Right renal pelvis (tissue), 4 donors: ENCODE measurements around the gene VPS52. TPM values are rescaled to one million over a fixed set of nuclear protein-coding genes. Genes with fewer than 3 reads are reported as not detected.

Experiments used
- DNase-seq, 4 donors: peaks; one replicate each; pipeline ENCODE4 v3.0.0-alpha.2; 2013; ENCODE audit warnings: low read depth in 4 of 4, low spot score in 3 of 4, missing footprints in 1 of 4
- polyA plus RNA-seq, 4 donors: library from polyadenylated mRNA; unstranded; fragments of 120-200 nt; gene quantifications; one replicate each; pipeline ENCODE4 v1.2.1, GENCODE V29; 2013; ENCODE audit not compliant: insufficient read length in 4 of 4

VPS52 gene, protein sequence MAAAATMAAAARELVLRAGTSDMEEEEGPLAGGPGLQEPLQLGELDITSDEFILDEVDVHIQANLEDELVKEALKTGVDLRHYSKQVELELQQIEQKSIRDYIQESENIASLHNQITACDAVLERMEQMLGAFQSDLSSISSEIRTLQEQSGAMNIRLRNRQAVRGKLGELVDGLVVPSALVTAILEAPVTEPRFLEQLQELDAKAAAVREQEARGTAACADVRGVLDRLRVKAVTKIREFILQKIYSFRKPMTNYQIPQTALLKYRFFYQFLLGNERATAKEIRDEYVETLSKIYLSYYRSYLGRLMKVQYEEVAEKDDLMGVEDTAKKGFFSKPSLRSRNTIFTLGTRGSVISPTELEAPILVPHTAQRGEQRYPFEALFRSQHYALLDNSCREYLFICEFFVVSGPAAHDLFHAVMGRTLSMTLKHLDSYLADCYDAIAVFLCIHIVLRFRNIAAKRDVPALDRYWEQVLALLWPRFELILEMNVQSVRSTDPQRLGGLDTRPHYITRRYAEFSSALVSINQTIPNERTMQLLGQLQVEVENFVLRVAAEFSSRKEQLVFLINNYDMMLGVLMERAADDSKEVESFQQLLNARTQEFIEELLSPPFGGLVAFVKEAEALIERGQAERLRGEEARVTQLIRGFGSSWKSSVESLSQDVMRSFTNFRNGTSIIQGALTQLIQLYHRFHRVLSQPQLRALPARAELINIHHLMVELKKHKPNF
- 10 to 100 TPM; 64.3 to 81.7 (median 70.6) TPM for polyA plus RNA-seq

GRCh38 chr6:33271468-33272274 is at the start of gene VPS52, which contains the start of gene RPS18:
Gene VPS52, minus strand, starts transcription at chr6:33271876. Its CDS starts 201 bp downstream, at chr6:33271675.
Gene RPS18, plus strand, starts transcription at chr6:33272075. Its CDS starts 45 bp downstream, at chr6:33272120.
- DNase-seq: peak; percentile 93 to 99 (median 98)

DNA sequence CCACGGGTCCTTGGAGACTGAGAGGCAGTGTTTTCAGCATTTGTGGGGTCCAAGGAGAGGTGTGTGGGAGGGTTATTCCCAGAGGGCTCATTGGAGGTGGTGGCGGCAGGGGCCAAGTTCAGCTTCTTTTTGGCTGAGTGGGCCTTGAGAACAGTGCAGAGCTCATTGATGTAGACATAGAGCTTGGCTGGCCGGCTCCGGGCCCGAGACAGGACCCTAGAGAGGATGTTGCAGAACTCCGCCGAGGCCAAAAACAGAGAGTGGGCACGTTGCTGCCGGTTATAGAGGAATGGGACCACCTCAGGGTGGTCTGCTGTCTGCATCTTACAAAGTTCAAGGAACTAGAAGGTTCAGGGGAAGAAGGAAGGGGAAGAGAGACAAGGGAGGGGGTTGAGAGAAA is 49.6 kb upstream of the VPS52 start:
- DNase-seq: no peak

DNA sequence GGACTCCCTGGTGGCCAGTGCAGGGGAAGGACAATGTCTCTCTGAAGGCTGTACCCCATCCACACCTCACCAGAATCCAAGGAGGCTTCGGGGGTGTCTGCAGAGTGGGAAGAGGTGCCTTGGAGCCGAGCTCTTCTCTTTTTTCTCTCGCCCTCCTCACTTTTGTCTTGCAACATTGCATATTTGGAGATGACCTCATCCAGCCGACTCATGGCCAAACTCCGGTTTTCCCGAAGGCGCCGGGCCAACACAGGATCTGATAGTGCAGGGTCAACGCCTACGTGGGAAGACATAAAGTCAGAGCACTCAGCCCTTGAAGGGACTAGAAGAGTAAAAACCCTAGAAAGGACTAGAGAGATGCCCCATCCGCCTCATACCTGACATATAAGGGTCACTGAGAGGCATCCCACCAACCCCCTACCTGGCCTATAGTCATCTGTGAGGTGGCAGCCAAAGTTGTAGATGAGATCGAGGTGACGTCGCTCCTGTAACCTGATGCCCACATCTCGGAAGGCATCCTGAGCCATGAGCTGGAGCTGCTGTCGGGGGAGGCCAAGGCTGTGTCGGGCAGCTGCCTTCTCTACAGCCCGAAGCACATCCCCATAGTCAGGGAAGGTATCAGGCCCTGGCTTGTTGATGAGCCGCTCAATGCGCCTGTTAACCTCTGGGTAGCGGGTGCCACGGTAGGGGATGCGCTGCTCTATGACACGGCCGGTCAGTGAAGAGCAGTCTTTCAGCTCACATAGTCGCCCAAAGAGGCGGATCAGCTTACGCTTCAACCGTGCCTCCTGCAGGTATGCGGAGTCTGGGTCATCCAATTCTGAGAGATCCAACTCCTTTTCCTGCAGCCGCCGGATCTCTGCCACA is 48.9 kb upstream of the VPS52 start:
- no peak for DNase-seq

DNA sequence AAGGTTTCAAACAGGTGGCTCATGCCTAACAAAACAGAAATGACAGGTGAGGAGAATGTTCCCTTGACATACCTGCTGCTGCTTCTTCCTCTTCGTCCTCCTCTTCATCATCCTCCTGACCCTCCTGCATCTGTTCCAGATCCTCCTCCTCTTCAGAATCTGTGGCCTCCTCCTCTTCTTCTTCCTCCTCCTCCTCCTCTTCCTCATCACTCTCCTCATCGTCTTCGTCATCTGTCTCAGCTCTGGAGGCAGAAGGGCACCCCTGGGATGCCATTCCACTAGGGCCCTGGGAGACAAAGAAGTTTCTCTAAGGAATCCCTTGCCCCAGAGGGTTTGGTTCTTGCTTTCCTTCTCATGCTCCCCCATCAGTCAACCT is 48.3 kb upstream of the VPS52 start:
- DNase-seq: no peak

- DNase-seq: no peak
Measured at GRCh38 chr6:33318426-33319073, 46.9 kb upstream of the VPS52 start.

DNA sequence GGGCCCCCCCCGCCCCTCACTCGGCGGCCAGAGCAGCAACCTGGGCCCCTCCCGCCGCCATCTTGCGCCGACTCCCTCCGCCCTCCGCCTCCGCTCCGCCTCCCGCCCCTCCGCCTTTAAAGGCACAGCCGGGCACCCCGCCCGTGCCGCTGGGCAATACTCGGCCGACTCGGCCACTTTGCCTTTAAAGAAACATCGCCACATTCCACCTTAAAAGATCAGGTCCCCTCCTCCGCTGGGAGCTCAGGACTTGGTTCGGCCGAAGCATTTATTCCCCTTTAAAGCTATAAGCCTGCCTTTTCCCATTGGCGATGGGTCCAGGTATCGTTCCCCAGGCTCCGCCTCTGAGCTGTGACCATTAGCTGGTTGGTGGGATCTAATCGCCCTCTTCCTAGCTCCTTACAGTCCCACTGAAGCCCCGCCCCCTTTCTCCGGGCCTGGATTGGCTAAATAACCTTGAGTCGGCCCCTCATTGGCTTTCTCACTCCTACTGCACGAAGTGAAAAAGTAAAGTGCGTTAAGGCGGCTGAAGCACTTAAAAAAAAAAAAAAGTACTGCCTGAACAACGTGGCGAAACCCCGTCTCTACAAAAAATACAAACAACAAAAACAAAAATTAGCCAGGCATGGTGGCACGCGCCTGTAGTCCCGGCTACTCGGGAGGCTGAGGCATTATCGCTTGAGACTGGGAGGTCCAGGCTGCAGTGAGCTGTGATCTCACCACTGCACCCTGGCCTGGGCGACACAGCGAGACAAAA is 46.2 kb upstream of the VPS52 start, which contains the start of gene ZBTB22:
Gene ZBTB22 (minus strand): TSS at position 76 of the 757 bp plus-strand sequence. CDS start 828 bp downstream, outside the sequence.
- peak; percentile 98 to 100 (median 99) for DNase-seq

GRCh38 chr6:33317419-33317668 is 45.7 kb upstream of the VPS52 start:
- DNase-seq: no peak

GRCh38 chr6:33316603-33317418 is 45.1 kb upstream of the VPS52 start:
- no peak for DNase-seq

GRCh38 chr6:33315793-33316602 is 44.3 kb upstream of the VPS52 start:
- no peak for DNase-seq

DNA sequence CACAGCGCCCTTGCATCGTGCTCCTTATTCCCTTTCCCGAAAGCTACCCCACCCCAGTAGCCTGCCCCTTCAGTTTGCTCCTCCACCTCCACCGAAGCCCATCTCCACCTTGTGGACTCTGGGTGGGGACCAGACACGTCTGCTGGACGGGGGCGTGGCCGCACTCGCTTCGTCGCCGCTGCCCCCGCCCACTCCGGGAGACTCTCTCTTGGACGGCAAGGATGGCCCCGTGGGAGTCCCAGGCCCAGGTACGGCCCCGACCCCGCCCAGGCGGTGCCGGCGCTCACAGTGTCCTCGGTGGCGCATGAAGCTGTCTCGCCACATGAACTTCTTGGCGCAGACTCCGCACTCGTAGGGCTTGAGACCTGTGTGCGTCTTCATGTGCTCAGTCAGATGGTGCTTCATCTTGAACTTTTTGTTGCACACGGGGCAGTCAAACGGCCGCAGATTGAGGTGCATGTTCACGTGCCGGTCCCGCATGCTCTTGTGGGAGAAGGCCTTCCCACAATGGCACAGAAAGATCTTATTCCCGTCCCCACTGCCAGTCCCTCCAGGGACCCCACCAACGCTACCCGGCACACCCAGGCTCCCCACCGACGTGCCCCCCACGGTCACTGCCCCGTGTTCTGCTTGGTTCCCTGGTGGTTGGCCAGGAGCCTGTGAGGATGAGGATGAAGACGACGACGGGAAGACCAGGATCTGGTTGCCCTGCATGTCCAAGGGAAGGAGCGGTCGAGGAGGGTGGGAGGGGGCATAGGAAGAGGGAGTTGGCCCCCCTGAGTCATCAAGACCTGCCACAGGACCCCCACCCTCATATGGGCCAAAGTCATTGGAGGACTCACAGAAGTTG is 43.5 kb upstream of the VPS52 start:
- no peak for DNase-seq

GRCh38 chr6:33314515-33314942 is 42.9 kb upstream of the VPS52 start:
- peak in 1 of 4 donors; percentile 45 for DNase-seq

- peak in 1 of 4 donors; percentile 70 for DNase-seq
Measured at GRCh38 chr6:33313709-33314514, 42.2 kb upstream of the VPS52 start, which contains the start of gene TAPBP. Gene TAPBP, minus strand, starts transcription at chr6:33314078. Its CDS starts 37 bp downstream, at chr6:33314041.

DNA sequence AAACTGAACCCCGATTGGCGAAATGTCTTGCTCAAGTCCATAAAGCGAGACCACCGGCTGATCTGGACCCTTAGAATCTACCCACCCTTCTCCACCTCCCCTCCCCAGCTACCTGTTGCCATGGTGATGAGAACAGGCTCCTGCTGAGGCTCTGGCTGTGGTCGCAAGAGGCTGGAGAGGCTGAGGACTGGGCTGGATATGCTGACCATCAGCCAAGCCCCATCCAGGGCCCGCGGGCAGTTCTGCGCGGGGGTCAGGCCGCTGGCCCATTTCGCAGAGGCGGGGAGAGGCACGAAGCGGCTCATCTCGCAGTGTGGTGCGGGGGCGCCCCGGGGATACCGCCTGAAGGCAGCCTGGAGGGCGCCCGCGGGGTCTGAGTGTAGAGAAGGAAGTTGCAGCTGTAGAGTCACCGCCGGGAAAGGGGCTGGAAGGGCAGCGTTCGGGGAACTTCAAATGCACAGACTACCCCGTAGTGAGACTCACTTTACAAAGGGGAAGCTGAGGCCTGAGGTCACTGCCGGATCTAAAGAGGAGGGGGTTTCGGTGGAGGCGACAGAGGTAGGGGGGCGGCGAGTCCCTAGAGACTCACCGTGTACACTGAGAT is 41.5 kb upstream of the VPS52 start:
- no peak for DNase-seq

- DNase-seq: no peak
Measured at GRCh38 chr6:33312361-33313104, 40.9 kb upstream of the VPS52 start.
